Mucosa of descending colon (tissue), 3 donors: Measurements from ENCODE around the gene SLC37A1. TPM values are rescaled to one million over a fixed set of nuclear protein-coding genes. Genes with fewer than 3 reads are reported as not detected.

Experiments
- ATAC-seq: fragments of 200-7000 bp; cut with Tn5 transposase; one replicate; pipeline ENCODE4 v1.9.1; 2020; ENCODE audit warnings: mild to moderate bottlenecking, moderate library complexity
- DNase-seq, 3 donors: peaks; one replicate each; pipeline ENCODE4 v3.0.0-alpha.2; 2020
- H3K36me3 ChIP-seq: fragments of 200-600 bp; one replicate; pipeline ENCODE4 v1.8.0; 2021; ENCODE audit warnings: low read depth, mild to moderate bottlenecking
- H3K4me1 ChIP-seq: fragments of 200-600 bp; one replicate; pipeline ENCODE4 v1.8.0; 2021; ENCODE audit warnings: low read depth, mild to moderate bottlenecking
- H3K4me3 ChIP-seq: fragments of 200-600 bp; one replicate; pipeline ENCODE4 v1.8.0; 2021; ENCODE audit warnings: mild to moderate bottlenecking
- H3K9me3 ChIP-seq: fragments of 200-600 bp; one replicate; pipeline ENCODE4 v1.8.0; 2021; ENCODE audit warnings: mild to moderate bottlenecking
- CTCF ChIP-seq: fragments of 200-600 bp; IDR thresholded peaks from one replicate; pipeline ENCODE4 v1.8.0; 2022; ENCODE audit warnings: antibody characterized with exemption, mild to moderate bottlenecking
- intact Hi-C, 2 donors: fragments of 100-400 bp; cut with DNase I in 1 of 2; cut with micrococcal nuclease in 1 of 2; formaldehyde crosslinking; loops; one replicate each; pipeline versions ENCODE4 v1.11.0 to v1.11.1; 2022; cut with DNase I, micrococcal nuclease
- total RNA-seq, 3 donors: library from RNA; stranded (reverse); fragmentation: NEBNext Ultra II Directional in 2 of 3; extraction: Animal tissue kit (Norgen Biotek cat#: 25700) in 2 of 3; gene quantifications; one replicate each; pipeline versions ENCODE4 v1.2.1 to v1.2.4, GENCODE V29; 2021 to 2023
- donor health status: DM: no; HTN: no; CAD: no; lungs with moderate emphysema.
- donor health status: DM: no; HTN: no; CAD: no.
- donor health status: DM: no; HTN: yes; CAD: no.

Gene SLC37A1
- total RNA-seq, 3 donors from 2014 or later = 52.3 to 179 (median 92.3) TPM

GRCh38 chr21:42471716-42472330, 41.8 kb upstream of the SLC37A1 start:
- ATAC-seq (no peak), DNase-seq (peak in 1 of 3 donors; percentile 25)
- intact Hi-C loops = no loop called here
- H3K4me3 ChIP-seq = no peak overlapping the region
- H3K36me3 ChIP-seq = no peaks in the 10 kb centered on the region
- no peaks in the 10 kb centered on the region for H3K9me3 ChIP-seq
- H3K4me1 ChIP-seq = peaks cover 38% of the 10 kb centered on the region
- TF ChIP-seq CTCF = no peak

GRCh38 chr21:42472521-42472920, 41.1 kb upstream of the SLC37A1 start:
- Histone ChIP-seq H3K9me3 (no peaks in the 10 kb centered on the region), H3K4me1 (peaks cover 38% of the 10 kb centered on the region), H3K4me3 (no peak overlapping the region), H3K36me3 (no peaks in the 10 kb centered on the region)
- intact Hi-C loops = no loop called here
- DNase-seq (peak in 1 of 3 donors; percentile 5), ATAC-seq (no peak)
- no peak for TF ChIP-seq CTCF

GRCh38 chr21:42473498-42474042, 40.1 kb upstream of the SLC37A1 start:
- ATAC-seq (no peak), DNase-seq (no peak)
- H3K9me3 ChIP-seq = no peaks in the 10 kb centered on the region
- intact Hi-C loops = no loop called here
- H3K36me3 ChIP-seq = no peaks in the 10 kb centered on the region
- TF ChIP-seq CTCF = no peak
- H3K4me3 ChIP-seq = no peak overlapping the region
- H3K4me1 ChIP-seq = peaks cover 29% of the 10 kb centered on the region

- Histone ChIP-seq H3K36me3 (no peaks in the 10 kb centered on the region), H3K4me1 (peaks cover 22% of the 10 kb centered on the region), H3K9me3 (no peaks in the 10 kb centered on the region), H3K4me3 (no peak overlapping the region)
- ATAC-seq (peak; percentile 95), DNase-seq (peak; percentile 91 to 97 (median 91))
- no peak for TF ChIP-seq CTCF
- intact Hi-C loops = no loop called here
Measured at GRCh38 chr21:42474043-42474831, 39.4 kb upstream of the SLC37A1 start.

- no peaks in the 10 kb centered on the region for H3K9me3 ChIP-seq
- ATAC-seq = no peak
- intact Hi-C loops = no loop called here
- H3K36me3 ChIP-seq = no peaks in the 10 kb centered on the region
- peaks cover 18% of the 10 kb centered on the region for H3K4me1 ChIP-seq
- no peak overlapping the region for H3K4me3 ChIP-seq
- DNase-seq = peak in 1 of 3 donors; percentile 11
- TF ChIP-seq CTCF = no peak
Measured at GRCh38 chr21:42475036-42475435, 38.6 kb upstream of the SLC37A1 start.
